Measurements from ENCODE around the gene RBM18.

Gene RBM18

GRCh38 chr9:122201641-122202040 is 63.0 kb downstream of the RBM18 start:
- DNase-seq: no peak

- no peak for DNase-seq
Observed at GRCh38 chr9:122200960-122201595, 63.6 kb downstream of the RBM18 start.

GRCh38 chr9:122197882-122198281 is 66.8 kb downstream of the RBM18 start:
- no peak for DNase-seq

- DNase-seq: no peak
Observed at GRCh38 chr9:122197426-122197825, 67.2 kb downstream of the RBM18 start.

- DNase-seq: no peak
Observed at GRCh38 chr9:122195875-122196274, 68.8 kb downstream of the RBM18 start.

- DNase-seq: no peak
Observed at GRCh38 chr9:122193651-122194050, 71.0 kb downstream of the RBM18 start.

GRCh38 chr9:122192914-122193525 is 71.6 kb downstream of the RBM18 start:
- no peak for DNase-seq

- no peak for DNase-seq
Observed at GRCh38 chr9:122192261-122192875, 72.3 kb downstream of the RBM18 start.

- DNase-seq: no peak
Observed at GRCh38 chr9:122191584-122191983, 73.1 kb downstream of the RBM18 start.

GRCh38 chr9:122190597-122191381 is 73.9 kb downstream of the RBM18 start:
- DNase-seq: no peak

GRCh38 chr9:122188369-122188768 is 76.3 kb downstream of the RBM18 start:
- DNase-seq: no peak

All from CD4-positive, alpha-beta T cell treated with Interleukin-15 for 1 hour (primary cell).